Adipocyte (in vitro differentiated cells): Measurements from ENCODE around the gene SLC16A5.
A peak's percentile ranks its signal among the peaks of the same experiment; 100 is the strongest.

Experiments
- DNase-seq: peaks from one replicate; pipeline ENCODE4 v3.0.0-alpha.2; 2015; ENCODE audit warnings: low read depth
- H3K27me3 ChIP-seq: replicated peaks from 2 replicates; pipeline ENCODE4 v1.7.0; 2013; ENCODE audit warnings: mild to moderate bottlenecking, low read length, moderate library complexity; ENCODE audit not compliant: control insufficient read depth, insufficient read depth
- H3K36me3 ChIP-seq: 2 replicates; pipeline ENCODE4 v1.7.0; 2013; ENCODE audit warnings: low read length, mild to moderate bottlenecking, moderate library complexity; ENCODE audit not compliant: control insufficient read depth, insufficient read depth, severe bottlenecking
- H3K4me1 ChIP-seq: 2 replicates; pipeline ENCODE4 v1.7.0; 2013; ENCODE audit warnings: mild to moderate bottlenecking, low read length, moderate library complexity; ENCODE audit not compliant: control insufficient read depth, insufficient read depth
- H3K4me3 ChIP-seq: 2 replicates; pipeline ENCODE4 v1.7.0; 2013; ENCODE audit warnings: mild to moderate bottlenecking, low read length, moderate library complexity
- H3K9ac ChIP-seq: 2 replicates; pipeline ENCODE4 v1.7.0; 2013; ENCODE audit warnings: mild to moderate bottlenecking, low read length, moderate library complexity
- H3K9me3 ChIP-seq: 2 replicates; pipeline ENCODE4 v1.7.0; 2013; ENCODE audit warnings: mild to moderate bottlenecking, low read length, moderate library complexity; ENCODE audit not compliant: control insufficient read depth

Gene SLC16A5

GRCh38 chr17:75078284-75079022 lies 9.3 kb upstream of the SLC16A5 start:
- peaks cover 49% of the 10 kb centered on the region for H3K4me1 ChIP-seq
- no peaks in the 10 kb centered on the region for H3K27me3 ChIP-seq
- no peaks in the 10 kb centered on the region for H3K9me3 ChIP-seq
- peak overlapping the region; percentile 49 for H3K4me3 ChIP-seq
- H3K36me3 ChIP-seq: no peaks in the 10 kb centered on the region
- peak overlapping the region; percentile 66 for H3K9ac ChIP-seq
- peak; percentile 77 for DNase-seq

DNA sequence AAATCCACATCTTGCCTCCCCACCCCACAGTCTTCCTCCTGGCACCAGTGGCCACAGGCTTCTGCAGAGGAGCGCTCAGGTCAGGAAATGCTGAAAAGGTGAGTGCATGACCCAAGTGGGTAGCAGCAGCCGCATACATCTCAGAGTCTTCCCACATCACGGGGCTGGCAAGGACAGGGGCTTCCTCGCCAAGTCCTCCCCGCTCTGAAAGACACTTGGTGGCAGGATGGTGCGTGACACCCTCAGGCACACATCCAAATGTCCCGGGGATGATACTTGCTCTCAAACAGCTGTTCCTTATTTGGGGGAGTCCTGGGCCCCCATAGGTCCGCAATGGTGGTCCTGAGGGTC lies 8.8 kb upstream of the SLC16A5 start:
- H3K4me1 ChIP-seq: peaks cover 49% of the 10 kb centered on the region
- H3K36me3 ChIP-seq: no peaks in the 10 kb centered on the region
- H3K9ac ChIP-seq: no peak overlapping the region
- H3K9me3 ChIP-seq: no peaks in the 10 kb centered on the region
- H3K27me3 ChIP-seq: no peaks in the 10 kb centered on the region
- no peak for DNase-seq
- peak overlapping the region; percentile 49 for H3K4me3 ChIP-seq

DNA sequence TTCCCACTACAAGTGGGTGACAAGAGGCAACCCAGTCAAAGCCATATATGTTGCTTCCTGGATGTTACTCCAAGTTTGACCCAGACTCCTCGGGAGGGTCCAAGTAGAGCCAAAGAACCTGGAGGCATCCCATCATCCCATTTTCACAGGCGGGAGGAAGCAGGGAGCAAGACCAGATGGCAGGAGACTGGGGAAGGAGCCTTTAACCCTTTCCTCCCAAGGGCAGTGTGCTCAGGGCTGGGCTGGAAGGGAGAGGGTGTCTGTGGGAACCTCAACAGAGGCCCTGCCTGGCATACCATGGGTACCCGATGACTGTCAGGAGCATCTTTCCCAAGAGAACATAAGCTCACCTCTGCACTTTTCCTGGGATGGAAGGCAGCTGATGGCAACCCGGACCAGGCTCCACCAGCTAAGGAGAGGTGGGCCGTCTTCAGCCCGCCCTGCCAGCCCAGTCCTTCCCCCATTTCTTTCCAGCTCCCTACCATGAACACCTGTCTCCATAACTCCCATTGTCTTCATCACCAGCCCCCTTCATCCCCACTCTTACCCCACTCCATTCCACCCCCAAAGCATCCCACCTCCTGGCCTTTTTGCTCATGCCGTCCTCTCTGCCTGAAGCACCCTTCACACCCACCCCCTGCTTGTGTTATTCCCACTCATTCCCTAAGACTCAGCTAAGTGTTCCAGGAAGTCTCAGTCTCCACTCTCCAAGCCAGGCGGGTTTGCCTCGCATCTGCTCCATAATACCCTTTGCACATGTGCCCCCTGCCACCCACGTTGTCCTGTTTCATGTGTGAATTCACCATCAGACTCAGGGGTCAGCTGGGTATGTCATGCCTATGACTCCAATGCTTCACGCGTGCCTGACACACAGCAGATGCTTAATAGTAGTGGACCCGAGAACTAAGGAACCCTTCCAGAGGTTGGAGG lies 5.9 kb upstream of the SLC16A5 start:
- H3K4me1 ChIP-seq: peaks cover 44% of the 10 kb centered on the region
- H3K9me3 ChIP-seq: no peaks in the 10 kb centered on the region
- no peak overlapping the region for H3K4me3 ChIP-seq
- no peak overlapping the region for H3K9ac ChIP-seq
- no peaks in the 10 kb centered on the region for H3K27me3 ChIP-seq
- H3K36me3 ChIP-seq: no peaks in the 10 kb centered on the region
- no peak for DNase-seq

GRCh38 chr17:75082683-75083082 lies 5.1 kb upstream of the SLC16A5 start:
- Histone ChIP-seq H3K4me1 (peaks cover 44% of the 10 kb centered on the region), H3K9ac (no peak overlapping the region), H3K9me3 (no peaks in the 10 kb centered on the region), H3K27me3 (no peaks in the 10 kb centered on the region), H3K4me3 (no peak overlapping the region), H3K36me3 (no peaks in the 10 kb centered on the region)
- no peak for DNase-seq

GRCh38 chr17:75084039-75084660 lies 3.6 kb upstream of the SLC16A5 start:
- no peaks in the 10 kb centered on the region for H3K36me3 ChIP-seq
- no peak overlapping the region for H3K9ac ChIP-seq
- DNase-seq: no peak
- peaks cover 42% of the 10 kb centered on the region for H3K4me1 ChIP-seq
- H3K27me3 ChIP-seq: no peaks in the 10 kb centered on the region
- no peak overlapping the region for H3K4me3 ChIP-seq
- H3K9me3 ChIP-seq: no peaks in the 10 kb centered on the region

- peak overlapping the region; percentile 85 for H3K4me3 ChIP-seq
- no peaks in the 10 kb centered on the region for H3K36me3 ChIP-seq
- H3K27me3 ChIP-seq: no peaks in the 10 kb centered on the region
- DNase-seq: no peak
- peaks cover 48% of the 10 kb centered on the region for H3K4me1 ChIP-seq
- H3K9ac ChIP-seq: no peak overlapping the region
- no peaks in the 10 kb centered on the region for H3K9me3 ChIP-seq
These were observed 1.1 kb upstream of the SLC16A5 start for GRCh38 chr17:75086496-75087181.

DNA sequence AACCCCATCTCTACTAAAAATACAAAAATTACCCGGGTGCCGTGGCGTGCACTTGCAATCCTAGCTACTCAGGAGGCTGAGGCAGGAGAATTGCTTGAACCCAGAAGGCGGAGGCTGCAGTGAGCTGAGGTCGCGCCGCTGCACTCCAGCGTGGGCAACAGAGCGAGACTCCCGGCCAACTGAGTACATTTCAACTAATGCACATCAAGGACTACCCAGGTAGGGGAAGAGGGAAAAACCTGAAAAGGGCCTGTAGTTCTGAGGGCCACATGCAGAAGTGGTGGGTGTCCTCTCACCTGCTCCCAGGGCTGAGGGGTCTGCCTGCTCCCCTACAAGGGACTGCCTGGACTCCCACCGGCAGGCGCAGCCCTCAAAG lies 584 bp upstream of the SLC16A5 start:
- H3K4me1 ChIP-seq: peaks cover 52% of the 10 kb centered on the region
- H3K9ac ChIP-seq: peak overlapping the region; percentile 92
- no peaks in the 10 kb centered on the region for H3K36me3 ChIP-seq
- H3K9me3 ChIP-seq: no peaks in the 10 kb centered on the region
- H3K27me3 ChIP-seq: no peaks in the 10 kb centered on the region
- peak overlapping the region; percentile 85 for H3K4me3 ChIP-seq
- no peak for DNase-seq

DNA sequence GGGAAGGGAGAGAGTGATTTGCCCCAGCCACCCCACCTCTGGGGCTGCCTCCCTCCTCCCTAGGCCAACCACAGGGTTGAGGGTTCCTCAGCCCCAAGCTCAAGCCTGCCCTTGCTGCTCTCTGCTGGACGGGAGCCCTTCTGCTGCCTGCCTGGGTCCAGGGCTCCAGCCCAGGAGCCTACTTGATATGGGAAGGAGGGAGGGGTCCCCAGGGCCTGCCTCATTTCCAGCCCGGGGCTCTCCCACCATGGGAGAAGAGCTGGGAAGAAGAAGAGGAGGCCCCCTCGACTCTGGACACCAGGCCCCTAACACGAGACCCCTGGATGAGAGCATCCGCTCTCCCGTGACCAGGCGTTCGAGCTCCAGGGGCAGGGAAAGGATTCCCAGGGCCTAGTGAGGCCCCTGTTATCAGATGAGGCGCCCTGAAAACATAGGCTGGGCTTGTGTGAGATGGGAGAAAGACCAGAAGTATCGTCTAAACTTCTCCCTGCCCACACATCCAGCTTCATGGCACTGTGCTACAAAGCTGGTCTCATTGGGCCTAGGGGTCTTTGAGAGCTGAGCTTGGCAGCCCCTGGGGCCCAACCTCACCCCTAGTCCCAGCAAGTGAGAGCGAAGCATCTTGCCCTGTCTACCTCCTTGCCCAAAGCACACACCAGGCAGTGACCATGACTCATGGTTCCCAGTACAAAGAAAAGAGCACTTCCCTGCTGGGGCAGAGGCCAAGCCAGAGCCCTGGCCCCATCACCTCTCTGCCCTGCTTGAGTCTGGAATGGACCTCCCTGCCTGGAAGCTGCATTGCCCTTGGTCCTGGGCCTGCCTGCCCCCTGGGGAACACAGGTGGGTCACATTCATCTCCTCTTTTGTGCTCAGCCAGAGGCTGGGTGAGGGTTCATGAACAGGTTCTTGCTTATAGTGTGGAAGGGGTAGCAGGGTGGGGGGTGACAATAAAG lies 987 bp downstream of the SLC16A5 start:
- Histone ChIP-seq H3K4me1 (peaks cover 64% of the 10 kb centered on the region), H3K4me3 (peak overlapping the region; percentile 85), H3K27me3 (no peaks in the 10 kb centered on the region), H3K9ac (peak overlapping the region; percentile 92), H3K9me3 (no peaks in the 10 kb centered on the region), H3K36me3 (no peaks in the 10 kb centered on the region)
- no peak for DNase-seq

DNA sequence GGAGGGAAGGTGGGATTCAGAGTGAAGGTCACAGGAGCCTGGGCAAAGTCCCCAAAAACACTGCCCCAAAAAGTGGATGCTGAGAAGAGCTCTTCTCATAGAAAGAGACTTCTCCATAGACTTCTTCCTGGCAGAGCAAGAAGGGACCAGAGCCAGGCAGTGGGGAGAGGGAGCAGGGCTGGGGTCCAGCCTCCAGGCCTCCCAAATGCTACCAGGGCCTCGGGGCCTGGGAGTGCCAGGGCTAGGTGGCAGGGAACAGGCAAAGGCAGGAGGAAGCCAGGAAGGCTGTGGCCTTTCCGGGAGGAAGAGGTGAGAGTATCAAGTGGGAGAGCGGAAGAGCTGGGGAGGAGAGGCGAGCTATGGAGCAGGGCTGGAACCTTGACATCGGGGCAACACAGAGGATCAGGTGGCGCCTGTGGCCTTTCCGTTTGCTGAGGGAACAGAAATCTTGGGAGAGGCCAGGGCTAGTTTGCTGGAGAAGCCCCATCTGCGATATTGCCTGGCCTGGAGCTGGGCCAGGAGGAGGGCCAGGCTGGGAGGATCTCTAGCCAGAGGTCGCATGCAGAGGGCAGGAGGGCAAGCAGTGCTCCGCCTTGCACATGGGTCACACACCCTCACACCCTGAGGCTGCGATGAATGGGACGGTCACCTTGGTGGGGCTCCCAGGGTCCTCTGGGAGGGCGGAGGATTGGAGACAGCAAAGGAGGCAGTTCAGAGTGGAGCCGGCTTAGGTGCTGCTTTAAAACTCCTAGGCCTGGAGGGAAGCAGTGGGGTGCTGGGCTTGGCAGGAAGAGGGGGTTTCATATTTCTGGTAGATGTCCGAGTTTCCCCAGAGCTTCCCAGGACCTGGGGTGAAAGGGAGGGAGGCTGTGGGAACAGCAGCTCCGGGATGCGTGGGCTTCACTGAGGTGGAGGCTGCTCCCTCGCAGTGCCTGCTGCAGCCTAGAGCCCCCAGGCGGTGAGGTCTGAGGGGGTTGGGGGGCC lies 3.4 kb downstream of the SLC16A5 start:
- Histone ChIP-seq H3K27me3 (no peaks in the 10 kb centered on the region), H3K9me3 (no peaks in the 10 kb centered on the region), H3K4me1 (peaks cover 56% of the 10 kb centered on the region), H3K4me3 (no peak overlapping the region), H3K9ac (no peak overlapping the region), H3K36me3 (no peaks in the 10 kb centered on the region)
- no peak for DNase-seq
